ENCODE measurements around the gene WBP2NL. TPM values are rescaled to one million over a fixed set of nuclear protein-coding genes. Genes with fewer than 3 reads are reported as not detected.

WBP2NL gene
- total RNA-seq, 1 donor from 2014 or later = not detected

DNA sequence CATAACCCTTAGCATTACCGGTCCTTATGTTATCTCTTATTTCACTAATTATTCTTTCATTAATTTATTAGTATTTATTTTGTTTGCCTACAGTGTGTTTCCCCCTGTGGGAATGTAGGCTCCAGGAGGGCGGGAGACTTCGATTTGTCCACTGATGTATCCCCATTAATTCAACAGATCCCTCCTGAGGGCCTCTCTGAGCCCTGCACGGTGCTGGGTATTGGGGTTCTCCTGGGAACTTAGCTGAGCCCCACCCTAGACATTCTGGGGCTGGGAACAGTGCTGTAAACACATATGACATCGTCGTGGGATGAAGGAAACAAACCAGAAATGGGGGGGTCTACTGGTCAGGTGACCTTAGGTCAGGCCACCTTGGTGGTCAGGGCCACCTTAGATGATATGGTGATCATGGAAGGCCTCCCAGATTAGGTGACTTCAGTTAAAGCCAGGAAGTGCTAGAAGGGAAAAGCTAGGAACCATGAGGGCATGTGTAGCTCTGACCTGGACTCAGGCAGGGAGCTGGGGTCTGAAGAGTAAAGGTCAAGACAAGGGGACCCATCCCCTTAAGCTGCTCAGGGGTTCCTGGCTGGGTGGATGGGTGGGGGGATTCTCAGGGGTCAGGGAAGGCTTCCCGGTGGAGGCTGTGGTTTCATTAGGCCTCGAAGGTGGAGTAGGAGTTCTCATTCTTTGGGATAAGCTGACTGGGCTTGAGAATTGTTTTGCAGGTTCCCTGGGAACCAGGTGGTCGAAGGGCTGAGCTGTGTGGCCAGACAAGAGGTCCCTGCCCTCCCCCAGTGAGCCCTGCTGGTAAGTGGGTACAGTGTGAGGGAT lies 76.5 kb downstream of the WBP2NL start:
- no peak for DNase-seq (ENCODE audit: low spot score in 2 of 2)
- intact Hi-C loops (cut with DNase I) = loop anchor here (5.0 to 10.0 kb wide), 4 partner anchors 128 to 1110 kb away; partner anchors contain the start of genes CENPM and TTLL12
- Histone ChIP-seq H3K4me1 (peaks cover 0 to 36% of the 10 kb centered on the region in 2 donors), H3K36me3 (peaks cover 6 to 12% of the 10 kb centered on the region in 2 donors), H3K4me3 (peak overlapping the region; percentile 70 to 81), H3K27ac (peak overlapping the region; percentile 87 to 90), H3K9me3 (no peaks in the 10 kb centered on the region), H3K27me3 (no peaks in the 10 kb centered on the region)
- TF ChIP-seq, protein P1, sequence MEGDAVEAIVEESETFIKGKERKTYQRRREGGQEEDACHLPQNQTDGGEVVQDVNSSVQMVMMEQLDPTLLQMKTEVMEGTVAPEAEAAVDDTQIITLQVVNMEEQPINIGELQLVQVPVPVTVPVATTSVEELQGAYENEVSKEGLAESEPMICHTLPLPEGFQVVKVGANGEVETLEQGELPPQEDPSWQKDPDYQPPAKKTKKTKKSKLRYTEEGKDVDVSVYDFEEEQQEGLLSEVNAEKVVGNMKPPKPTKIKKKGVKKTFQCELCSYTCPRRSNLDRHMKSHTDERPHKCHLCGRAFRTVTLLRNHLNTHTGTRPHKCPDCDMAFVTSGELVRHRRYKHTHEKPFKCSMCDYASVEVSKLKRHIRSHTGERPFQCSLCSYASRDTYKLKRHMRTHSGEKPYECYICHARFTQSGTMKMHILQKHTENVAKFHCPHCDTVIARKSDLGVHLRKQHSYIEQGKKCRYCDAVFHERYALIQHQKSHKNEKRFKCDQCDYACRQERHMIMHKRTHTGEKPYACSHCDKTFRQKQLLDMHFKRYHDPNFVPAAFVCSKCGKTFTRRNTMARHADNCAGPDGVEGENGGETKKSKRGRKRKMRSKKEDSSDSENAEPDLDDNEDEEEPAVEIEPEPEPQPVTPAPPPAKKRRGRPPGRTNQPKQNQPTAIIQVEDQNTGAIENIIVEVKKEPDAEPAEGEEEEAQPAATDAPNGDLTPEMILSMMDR (IDR thresholded peaks at IDR 0.05) = no peak

DNA sequence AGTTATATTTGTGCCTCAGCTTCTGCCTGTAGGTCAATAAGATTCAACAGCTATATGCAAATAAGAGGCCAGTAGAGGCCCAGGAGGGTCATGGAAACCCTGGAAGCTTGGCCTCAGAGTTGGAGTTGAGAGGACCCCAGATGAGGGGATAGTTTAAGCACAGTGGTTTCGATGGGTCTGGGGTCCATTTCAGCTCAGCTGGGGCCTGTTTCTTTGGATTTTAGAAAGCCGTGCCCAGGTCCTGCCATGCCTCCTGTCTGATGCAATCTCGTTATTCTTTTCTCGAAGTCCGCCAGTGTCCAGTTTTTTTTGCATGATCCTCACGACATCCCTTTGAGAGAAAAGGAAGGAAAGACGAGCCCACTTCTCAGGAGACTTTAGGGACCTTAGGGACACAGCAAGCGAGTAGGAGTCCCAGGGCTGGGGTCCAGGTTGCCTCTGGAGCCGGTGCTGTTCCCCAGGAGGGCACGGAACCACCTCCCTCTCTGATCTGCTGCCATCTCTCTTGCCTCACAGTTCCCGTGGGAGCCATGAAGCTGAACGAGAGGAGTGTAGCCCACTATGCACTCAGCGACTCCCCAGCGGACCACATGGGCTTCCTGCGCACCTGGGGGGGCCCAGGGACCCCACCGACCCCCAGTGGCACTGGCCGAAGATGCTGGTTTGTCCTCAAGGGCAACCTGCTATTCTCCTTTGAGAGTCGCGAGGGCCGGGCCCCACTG lies 78.3 kb downstream of the WBP2NL start:
- H3K4me1 ChIP-seq = peaks cover 0 to 39% of the 10 kb centered on the region in 2 donors

DNA sequence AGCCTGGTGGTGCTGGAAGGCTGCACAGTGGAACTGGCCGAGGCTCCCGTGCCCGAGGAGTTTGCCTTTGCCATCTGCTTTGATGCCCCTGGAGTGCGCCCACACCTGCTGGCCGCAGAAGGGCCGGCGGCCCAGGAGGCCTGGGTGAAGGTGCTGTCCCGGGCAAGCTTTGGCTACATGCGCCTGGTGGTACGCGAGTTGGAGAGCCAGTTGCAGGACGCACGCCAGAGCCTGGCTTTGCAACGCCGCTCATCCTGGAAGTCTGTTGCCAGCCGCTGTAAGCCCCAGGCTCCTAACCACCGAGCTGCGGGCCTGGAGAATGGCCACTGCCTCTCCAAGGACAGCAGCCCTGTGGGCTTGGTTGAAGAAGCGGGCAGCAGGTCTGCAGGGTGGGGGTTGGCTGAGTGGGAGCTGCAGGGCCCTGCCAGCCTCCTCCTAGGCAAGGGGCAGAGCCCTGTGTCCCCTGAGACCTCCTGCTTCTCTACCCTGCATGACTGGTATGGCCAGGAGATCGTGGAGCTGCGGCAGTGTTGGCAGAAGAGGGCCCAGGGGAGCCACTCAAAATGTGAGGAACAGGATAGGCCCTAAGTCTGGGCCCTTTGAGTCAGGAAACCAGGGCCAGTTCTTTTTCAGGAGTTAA lies 79.0 kb downstream of the WBP2NL start:
- no peak overlapping the region for H3K4me3 ChIP-seq
- peaks cover 0 to 40% of the 10 kb centered on the region in 2 donors for H3K4me1 ChIP-seq
- intact Hi-C loops (cut with DNase I) = loop anchor here (5.0 to 10.0 kb wide), 3 partner anchors 265 to 1107 kb away; partner anchors contain the start of gene TTLL12
- no peak for DNase-seq (ENCODE audit: low spot score in 2 of 2)
- H3K36me3 ChIP-seq = peaks cover 10 to 13% of the 10 kb centered on the region in 2 donors
- TF ChIP-seq, protein P1 (IDR thresholded peaks at IDR 0.05) = no peak
- no peaks in the 10 kb centered on the region for H3K27me3 ChIP-seq
- H3K9me3 ChIP-seq = no peaks in the 10 kb centered on the region
- H3K27ac ChIP-seq = peak overlapping the region; percentile 95 to 96

More for the DNA sequence above, 78.3 kb downstream of the WBP2NL start:
- TF ChIP-seq, protein P1 (IDR thresholded peaks at IDR 0.05) = no peak
- Histone ChIP-seq H3K36me3 (peaks cover 6 to 12% of the 10 kb centered on the region in 2 donors), H3K27me3 (no peaks in the 10 kb centered on the region), H3K4me3 (no peak overlapping the region), H3K9me3 (no peaks in the 10 kb centered on the region), H3K27ac (peak overlapping the region; percentile 95 to 96)
- intact Hi-C loops (cut with DNase I) = loop anchor here (5.0 to 10.0 kb wide), 3 partner anchors 265 to 1108 kb away; partner anchors contain the start of gene TTLL12
- DNase-seq (ENCODE audit: low spot score in 2 of 2) = no peak

Other genes starting within 250 kb of the WBP2NL start
- 6.4 TPM for gene CCDC134, start 198.1 kb upstream of the WBP2NL start, total RNA-seq
- 46.1 TPM for gene SREBF2, start 165.7 kb upstream of the WBP2NL start, total RNA-seq
- gene SHISA8, start 83.7 kb upstream of the WBP2NL start, total RNA-seq = not detected
- not detected for gene TNFRSF13C, start 72.0 kb upstream of the WBP2NL start, total RNA-seq
- not detected for gene CENPM, start 51.6 kb upstream of the WBP2NL start, total RNA-seq
- gene SEPTIN3, start 29.3 kb upstream of the WBP2NL start, total RNA-seq = not detected
- 52.3 TPM for gene NAGA, start 72.0 kb downstream of the WBP2NL start, total RNA-seq
- 41.5 TPM for gene PHETA2, start 75.5 kb downstream of the WBP2NL start, total RNA-seq
- gene SMDT1, start 80.9 kb downstream of the WBP2NL start, total RNA-seq = 1.3 TPM
- 23.9 TPM for gene NDUFA6, start 92.0 kb downstream of the WBP2NL start, total RNA-seq
- 0.53 TPM for gene CYP2D6, start 132.0 kb downstream of the WBP2NL start, total RNA-seq

All from ascending aorta (tissue), 2 donors.